ENCODE data around the gene SMURF1. TPM values are rescaled to one million over a fixed set of nuclear protein-coding genes. Genes with fewer than 3 reads are reported as not detected.

Gene SMURF1
- total and polyA plus RNA-seq, 2 experiments from 2014 or later = 12.4 to 21.7 TPM

GRCh38 chr7:99124751-99125504 lies 19.0 kb downstream of the SMURF1 start:
- peaks cover 47% of the 10 kb centered on the region for H4K20me1 ChIP-seq (ENCODE audit: insufficient read depth, poor library complexity, severe bottlenecking)
- H3K27me3 ChIP-seq = no peaks in the 10 kb centered on the region
- H3K4me2 ChIP-seq = no peak overlapping the region
- H3K4me1 ChIP-seq (ENCODE audit: insufficient read depth) = peaks cover 32% of the 10 kb centered on the region
- H3K36me3 ChIP-seq (replicated peaks; ENCODE audit: insufficient read depth, low read depth) = no peaks in the 10 kb centered on the region
- H3K9me2 ChIP-seq (replicated peaks; ENCODE audit: insufficient read depth) = no peaks in the 10 kb centered on the region
- no peak overlapping the region for H2AFZ ChIP-seq
- no peak for TF ChIP-seq EZH2phosphoT487 (IDR thresholded peaks at IDR 0.05; ENCODE audit: low read depth, severe bottlenecking, unreplicated experiment)
- no peak for TF ChIP-seq EZH2 (IDR thresholded peaks at IDR 0.05; ENCODE audit: borderline replicate concordance)
- TF ChIP-seq CTCF (IDR thresholded peaks at IDR 0.05; ENCODE audit: poor library complexity) = no peak
- no peaks in the 10 kb centered on the region for H3K9me3 ChIP-seq (ENCODE audit: low read depth)
- peak overlapping the region; percentile 16 for H3K27ac ChIP-seq
- H3K4me3 ChIP-seq = no peak overlapping the region
- peaks cover 100% of the 10 kb centered on the region for H3K79me2 ChIP-seq
- 90% methylated on average over 3 of the region's 3 CpGs for WGBS (ENCODE audit: low lambda C conversion rate, missing lambda C conversion rate)
- no peak for DNase-seq (ENCODE audit: low spot score)

GRCh38 chr7:99124236-99124635 lies 19.7 kb downstream of the SMURF1 start:
- peak overlapping the region; percentile 5 for H3K4me2 ChIP-seq
- peaks cover 100% of the 10 kb centered on the region for H3K79me2 ChIP-seq
- no peaks in the 10 kb centered on the region for H3K9me2 ChIP-seq (replicated peaks; ENCODE audit: insufficient read depth)
- H4K20me1 ChIP-seq (ENCODE audit: insufficient read depth, poor library complexity, severe bottlenecking) = peaks cover 41% of the 10 kb centered on the region
- no peak overlapping the region for H3K4me3 ChIP-seq
- peaks cover 32% of the 10 kb centered on the region for H3K4me1 ChIP-seq (ENCODE audit: insufficient read depth)
- TF ChIP-seq EZH2 (IDR thresholded peaks at IDR 0.05; ENCODE audit: borderline replicate concordance) (no peak), EZH2phosphoT487 (IDR thresholded peaks at IDR 0.05; ENCODE audit: low read depth, severe bottlenecking, unreplicated experiment) (no peak), CTCF (IDR thresholded peaks at IDR 0.05; ENCODE audit: poor library complexity) (no peak)
- no peaks in the 10 kb centered on the region for H3K36me3 ChIP-seq (replicated peaks; ENCODE audit: insufficient read depth, low read depth)
- WGBS (ENCODE audit: low lambda C conversion rate, missing lambda C conversion rate) = 93% methylated on average over 4 of the region's 4 CpGs
- H3K9me3 ChIP-seq (ENCODE audit: low read depth) = no peaks in the 10 kb centered on the region
- no peak for DNase-seq (ENCODE audit: low spot score)
- H2AFZ ChIP-seq = no peak overlapping the region
- no peaks in the 10 kb centered on the region for H3K27me3 ChIP-seq
- peak overlapping the region; percentile 16 for H3K27ac ChIP-seq

DNA sequence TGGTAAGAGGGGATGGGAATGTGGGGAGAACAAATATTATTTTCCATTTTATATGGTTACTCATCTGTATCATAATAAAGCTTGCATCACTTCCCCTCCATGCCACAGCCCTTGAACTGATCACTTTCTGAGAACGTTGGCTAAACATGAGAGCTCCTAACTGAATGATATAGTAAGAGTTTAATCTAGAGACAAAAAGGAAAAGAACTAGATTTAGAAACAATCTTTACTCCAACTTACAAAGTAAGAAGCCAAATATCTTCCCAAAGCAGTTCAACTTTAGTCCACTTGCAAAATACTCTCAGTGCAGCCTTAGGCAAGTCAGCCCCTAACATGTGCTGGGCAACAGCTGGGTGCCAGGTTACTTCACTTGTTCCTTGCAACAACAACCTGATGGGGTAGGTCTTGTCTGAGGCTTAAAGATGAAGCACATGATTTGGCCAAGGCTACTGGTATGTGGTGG lies 20.3 kb downstream of the SMURF1 start:
- no peak overlapping the region for H2AFZ ChIP-seq
- peaks cover 35% of the 10 kb centered on the region for H4K20me1 ChIP-seq (ENCODE audit: insufficient read depth, poor library complexity, severe bottlenecking)
- H3K27ac ChIP-seq = peak overlapping the region; percentile 16
- H3K9me2 ChIP-seq (replicated peaks; ENCODE audit: insufficient read depth) = no peaks in the 10 kb centered on the region
- DNase-seq (ENCODE audit: low spot score) = no peak
- no peaks in the 10 kb centered on the region for H3K36me3 ChIP-seq (replicated peaks; ENCODE audit: insufficient read depth, low read depth)
- peaks cover 25% of the 10 kb centered on the region for H3K4me1 ChIP-seq (ENCODE audit: insufficient read depth)
- H3K27me3 ChIP-seq = no peaks in the 10 kb centered on the region
- TF ChIP-seq CTCF (IDR thresholded peaks at IDR 0.05; ENCODE audit: poor library complexity) (no peak), EZH2phosphoT487 (IDR thresholded peaks at IDR 0.05; ENCODE audit: low read depth, severe bottlenecking, unreplicated experiment) (no peak), EZH2 (IDR thresholded peaks at IDR 0.05; ENCODE audit: borderline replicate concordance) (no peak)
- no peak overlapping the region for H3K4me3 ChIP-seq
- 78% methylated on average over 1 of the region's 1 CpG for WGBS (ENCODE audit: low lambda C conversion rate, missing lambda C conversion rate)
- H3K9me3 ChIP-seq (ENCODE audit: low read depth) = no peaks in the 10 kb centered on the region
- no peak overlapping the region for H3K4me2 ChIP-seq
- H3K79me2 ChIP-seq = peaks cover 100% of the 10 kb centered on the region

Data from hepatocyte (in vitro differentiated cells).